H1 (cell line): ENCODE data around the gene MLLT6. TPM values are rescaled to one million over a fixed set of nuclear protein-coding genes. Genes with fewer than 3 reads are reported as not detected.

Experiments
- CTCF ChIP-seq, 3 experiments: IDR thresholded peaks; 1 replicate in 2 of 3; 2 replicates in 1 of 3; pipeline versions ENCODE4 v1.5.1 to v1.6.1; 2011; ENCODE audit warnings: low read length in 3 of 3, mild to moderate bottlenecking in 3 of 3, inconsistent platforms in 2 of 3, low read depth in 1 of 3, moderate library complexity in 1 of 3; ENCODE audit not compliant: insufficient read depth in 1 of 3; ENCODE audit errors: control extremely low read depth in 1 of 3
- polyA plus RNA-seq, 7 experiments: library from polyadenylated mRNA; depleted of rRNA in 3 of 7; stranded (reverse) in 5 of 7; unstranded in 2 of 7; fragments of >200 nt in 5 of 7; fragments of 200-250 nt in 2 of 7; gene quantifications; 1 replicate in 5 of 7; 2 replicates in 1 of 7; 4 replicates in 1 of 7; pipeline versions ENCODE4 v1.2.1 to v1.2.3, GENCODE V29; 2011 to 2013; ENCODE audit warnings: missing spikeins in 2 of 7, mixed read lengths in 2 of 7
- total RNA-seq: library from RNA; stranded (reverse); fragmentation: NEBNext Ultra II Directional; extraction: Animal tissue kit (Norgen Biotek cat#: 25700); gene quantifications from 2 replicates; pipeline ENCODE4 v1.2.1, GENCODE V29; 2021

MLLT6 gene
- total and polyA plus RNA-seq, 2 of the 8 experiments (the other 6 are each of a cell fraction or from before 2014, with no cell fraction given): 6.5 to 8.0 TPM

GRCh38 chr17:38717139-38717745 lies 12.2 kb downstream of the MLLT6 start (continued):
- no peak for TF ChIP-seq CTCF (IDR thresholded peaks at IDR 0.05; ENCODE audit: control extremely low read depth in 1 of 3, insufficient read depth in 1 of 3, low read depth in 1 of 3, low read length in 3 of 3)
- TF ChIP-seq, all 59 proteins: peak for 0
